Activated naive CD4-positive, alpha-beta T cell treated with anti-CD3 and anti-CD28 coated beads for 36 hours (primary cell): Measurements from ENCODE around the gene IGFALS. TPM values are rescaled to one million over a fixed set of nuclear protein-coding genes. Genes with fewer than 3 reads are reported as not detected.

Experiments
- CTCF ChIA-PET: fragments of 350-600 bp; sonication (Branson Sonifier 250); formaldehyde crosslinking; loops from one replicate; lab custom pipeline; 2021; ENCODE audit warnings: antibody characterized with exemption; lab: Charles Lee
- DNase-seq: peaks from one replicate; pipeline ENCODE4 v3.0.0-alpha.2; 2020
- H3K27ac Mint-ChIP-seq: one replicate; pipeline ENCODE4 v1.8.0; 2021; ENCODE audit warnings: mild to moderate bottlenecking, mixed read lengths
- H3K27me3 Mint-ChIP-seq: one replicate; pipeline ENCODE4 v1.8.0; 2021; ENCODE audit warnings: low read depth, mixed read lengths
- H3K36me3 Mint-ChIP-seq: one replicate; pipeline ENCODE4 v1.8.0; 2021; ENCODE audit warnings: low read depth, mixed read lengths
- H3K4me1 Mint-ChIP-seq: one replicate; pipeline ENCODE4 v1.8.0; 2021; ENCODE audit warnings: low read depth, mixed read lengths
- H3K4me3 Mint-ChIP-seq: one replicate; pipeline ENCODE4 v1.8.0; 2021; ENCODE audit warnings: mild to moderate bottlenecking, moderate library complexity, mixed read lengths
- H3K9me3 Mint-ChIP-seq: one replicate; pipeline ENCODE4 v1.8.0; 2021; ENCODE audit warnings: mixed read lengths
- intact Hi-C: fragments of 100-400 bp; cut with micrococcal nuclease; formaldehyde crosslinking; loops from one replicate; pipeline ENCODE4 v1.15.1; 2023
- total RNA-seq, 2 experiments: library from RNA; stranded (reverse); gene quantifications; one replicate each; pipeline ENCODE4 v1.2.3, GENCODE V29; 2021

Gene IGFALS
- total RNA-seq, 2 experiments from 2014 or later, result not detected

- peaks cover 2% of the 10 kb centered on the region for H3K36me3 Mint-ChIP-seq
- no peak for DNase-seq
Measured at GRCh38 chr16:1746693-1747195, 46.8 kb downstream of the IGFALS start.

DNA sequence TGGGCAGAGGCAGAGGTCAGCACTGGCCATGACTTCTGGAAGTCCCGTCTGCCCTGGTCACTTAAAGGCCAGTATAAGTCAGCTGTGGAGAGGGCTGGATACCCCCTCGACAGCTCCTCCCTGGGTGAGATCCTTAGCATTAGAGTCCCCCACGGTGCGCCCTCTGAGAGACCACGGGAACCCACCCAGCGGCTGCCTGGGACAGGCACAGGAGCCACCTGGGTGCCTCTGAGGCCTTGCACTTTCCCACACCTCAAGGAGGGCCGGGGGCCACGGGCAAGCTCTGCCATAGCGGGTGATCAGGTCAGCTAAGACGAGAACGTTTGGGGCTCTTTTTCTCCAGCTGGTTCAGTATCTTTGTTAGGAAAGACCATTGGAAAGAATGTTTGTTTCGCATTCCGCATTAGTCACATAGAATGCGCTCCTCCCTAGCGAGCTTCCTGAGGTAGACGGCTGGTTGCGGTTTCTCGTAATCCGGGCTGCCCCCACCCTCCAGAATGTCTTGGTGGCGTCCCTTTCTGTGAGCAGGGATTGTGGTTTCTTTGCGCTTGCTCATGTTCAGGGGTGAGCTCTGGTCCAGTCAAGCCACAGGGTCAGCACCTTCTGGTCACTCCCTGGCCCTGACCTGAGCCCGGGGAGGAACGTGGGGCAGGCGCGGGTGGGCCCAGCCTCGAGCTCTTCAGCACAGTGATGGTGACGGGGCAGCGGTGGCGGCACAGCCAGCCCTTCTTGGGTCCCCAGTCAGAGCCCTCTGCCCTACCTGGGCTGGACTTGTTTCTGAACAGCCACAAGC is 47.4 kb downstream of the IGFALS start:
- intact Hi-C loops, result no loop called here
- peaks cover 2% of the 10 kb centered on the region for H3K36me3 Mint-ChIP-seq
- no peak overlapping the region for H3K4me3 Mint-ChIP-seq
- H3K4me1 Mint-ChIP-seq, result no peaks in the 10 kb centered on the region
- no peaks in the 10 kb centered on the region for H3K27me3 Mint-ChIP-seq
- no peak overlapping the region for H3K27ac Mint-ChIP-seq
- no peak for DNase-seq
- CTCF ChIA-PET, result interaction anchor here (0.6 kb wide), 2 partner anchors 15 to 71 kb away, joined by 3 read pairs; no protein-coding TSS in a partner anchor
- no peaks in the 10 kb centered on the region for H3K9me3 Mint-ChIP-seq

More at GRCh38 chr16:1746693-1747195, 46.8 kb downstream of the IGFALS start:
- intact Hi-C loops, result no loop called here
- H3K4me1 Mint-ChIP-seq, result no peaks in the 10 kb centered on the region
- no peak overlapping the region for H3K27ac Mint-ChIP-seq
- CTCF ChIA-PET, result interaction anchor here (0.6 kb wide), 1 partner anchor 71 kb away, joined by 3 read pairs; no protein-coding TSS in a partner anchor
- H3K9me3 Mint-ChIP-seq, result no peaks in the 10 kb centered on the region
- no peak overlapping the region for H3K4me3 Mint-ChIP-seq
- H3K27me3 Mint-ChIP-seq, result no peaks in the 10 kb centered on the region

DNA sequence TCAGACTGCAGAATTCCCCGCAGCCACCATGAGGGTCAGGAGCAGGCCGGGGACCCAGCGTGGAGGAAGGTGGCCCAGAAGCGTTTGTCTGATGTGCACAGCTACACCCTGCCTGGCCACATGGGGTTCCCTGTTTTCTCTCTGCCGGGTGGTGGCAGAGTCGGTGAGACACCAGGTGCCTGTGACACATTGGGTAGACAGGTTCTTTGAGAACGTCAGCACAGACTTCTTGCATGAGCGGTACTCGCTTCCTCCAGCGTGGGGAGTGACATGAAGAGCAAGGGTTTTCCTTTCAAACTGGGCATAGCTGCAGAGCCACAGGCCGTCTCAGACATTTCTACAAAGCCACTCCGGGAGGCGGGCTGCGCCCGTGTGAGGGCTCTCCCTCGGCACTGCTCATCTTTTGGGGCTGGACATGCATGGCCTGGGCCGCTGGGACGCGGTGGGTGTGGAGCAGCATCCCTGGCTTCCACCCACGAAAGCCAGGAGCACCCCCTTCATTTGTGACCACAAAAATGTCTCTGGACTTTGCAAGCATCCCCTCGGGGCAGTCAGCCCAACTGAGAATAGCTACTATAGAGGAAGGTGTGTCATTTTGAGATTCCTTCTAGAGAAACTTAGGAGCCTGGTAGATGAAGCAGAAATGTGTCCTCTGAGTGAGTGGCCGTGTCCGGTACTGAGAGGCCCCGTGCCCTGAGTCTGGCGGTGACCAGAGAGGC is 48.2 kb downstream of the IGFALS start:
- Mint-ChIP-seq H3K4me1 (no peaks in the 10 kb centered on the region), H3K9me3 (no peaks in the 10 kb centered on the region), H3K27ac (no peak overlapping the region), H3K36me3 (peaks cover 2% of the 10 kb centered on the region), H3K27me3 (no peaks in the 10 kb centered on the region), H3K4me3 (no peak overlapping the region)
- no peak for DNase-seq
- CTCF ChIA-PET, result no interaction called here
- intact Hi-C loops, result no loop called here

DNA sequence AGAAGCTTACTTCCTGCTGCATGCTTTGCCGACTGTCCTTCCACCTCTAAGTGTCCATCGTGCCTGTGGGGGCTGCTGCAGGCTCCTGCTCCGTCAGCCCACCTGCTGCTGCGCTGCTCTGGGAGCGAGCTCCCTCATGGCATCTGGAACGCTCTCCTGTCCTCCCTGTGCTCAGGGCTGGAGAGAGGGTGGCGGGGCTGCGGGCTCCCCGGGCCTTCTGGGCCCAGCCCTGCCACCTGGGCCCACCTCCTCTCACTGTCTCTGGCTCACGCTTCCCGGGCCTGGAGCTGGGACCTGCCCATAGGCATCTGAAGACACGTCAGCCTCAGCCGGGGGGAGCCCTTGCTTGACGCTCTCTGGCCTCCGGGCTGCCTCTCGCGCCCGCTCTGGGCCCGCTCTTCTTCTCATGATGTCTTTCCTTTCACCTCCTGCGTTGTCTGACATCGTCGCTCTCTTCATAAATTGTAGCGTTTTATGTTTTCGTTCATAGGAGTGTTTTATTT is 49.1 kb downstream of the IGFALS start:
- Mint-ChIP-seq H3K27me3 (no peaks in the 10 kb centered on the region), H3K4me3 (no peak overlapping the region), H3K4me1 (no peaks in the 10 kb centered on the region), H3K9me3 (no peaks in the 10 kb centered on the region), H3K36me3 (peaks cover 2% of the 10 kb centered on the region), H3K27ac (no peak overlapping the region)
- CTCF ChIA-PET, result no interaction called here
- intact Hi-C loops, result no loop called here
- no peak for DNase-seq

DNA sequence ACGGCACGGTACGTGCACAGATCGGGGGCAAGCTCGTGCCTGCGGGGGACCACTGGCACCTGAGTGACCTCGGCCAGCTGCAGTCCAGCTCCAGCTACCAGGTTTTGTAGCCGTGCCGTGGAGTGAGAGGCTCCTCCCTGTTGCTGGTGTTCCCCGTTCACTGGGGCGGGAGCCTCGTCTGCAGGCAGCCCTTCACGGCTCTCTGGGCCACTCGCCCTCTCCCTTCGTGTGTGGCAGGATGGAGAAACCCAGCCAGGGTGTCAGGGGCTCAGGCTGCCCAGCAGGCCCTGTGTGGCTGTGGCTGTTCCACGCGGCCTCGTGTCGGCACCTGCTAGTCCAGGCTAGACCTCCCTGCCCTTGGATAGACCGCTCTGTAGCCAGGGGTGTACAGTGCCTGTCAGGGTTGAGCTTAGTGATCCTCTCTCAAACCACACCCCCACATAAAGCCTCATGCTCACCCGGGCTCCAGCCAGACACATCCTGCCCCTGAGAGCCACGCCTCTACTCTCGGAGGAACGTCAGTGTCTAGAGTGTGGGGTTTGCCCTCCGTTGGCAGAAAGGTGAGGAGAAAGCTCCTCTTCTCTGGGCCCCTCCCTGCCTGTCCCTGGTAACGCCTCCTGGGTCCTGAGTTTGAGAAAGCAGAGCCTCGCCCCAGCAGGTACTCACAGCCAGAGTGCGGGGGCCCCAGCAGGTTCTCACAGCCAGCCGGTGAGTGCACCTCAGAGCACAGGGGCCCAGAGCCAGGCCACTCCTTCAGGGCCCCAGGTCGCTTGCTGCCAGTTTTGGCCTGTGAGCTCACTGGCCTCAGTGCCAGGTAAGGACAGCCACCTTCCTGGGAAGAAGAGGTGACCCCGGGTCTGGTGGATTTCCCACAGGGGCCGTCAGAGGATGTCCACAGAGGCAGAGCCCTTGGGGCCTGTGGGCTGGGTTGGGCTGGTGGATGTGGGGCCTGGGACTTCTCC is 49.8 kb downstream of the IGFALS start:
- Mint-ChIP-seq H3K27me3 (no peaks in the 10 kb centered on the region), H3K4me3 (no peak overlapping the region), H3K4me1 (no peaks in the 10 kb centered on the region), H3K36me3 (peaks cover 2% of the 10 kb centered on the region), H3K27ac (no peak overlapping the region), H3K9me3 (no peaks in the 10 kb centered on the region)
- CTCF ChIA-PET, result no interaction called here
- DNase-seq, result no peak
- intact Hi-C loops, result no loop called here

GRCh38 chr16:1741553-1742165 is 51.8 kb downstream of the IGFALS start:
- Mint-ChIP-seq H3K27ac (no peak overlapping the region), H3K36me3 (peaks cover 2% of the 10 kb centered on the region), H3K9me3 (no peaks in the 10 kb centered on the region), H3K4me3 (no peak overlapping the region), H3K4me1 (no peaks in the 10 kb centered on the region), H3K27me3 (no peaks in the 10 kb centered on the region)
- intact Hi-C loops, result no loop called here
- CTCF ChIA-PET, result interaction anchor here (0.8 kb wide), 1 partner anchor 9 kb away, joined by 4 read pairs; no protein-coding TSS in a partner anchor
- DNase-seq, result no peak

DNA sequence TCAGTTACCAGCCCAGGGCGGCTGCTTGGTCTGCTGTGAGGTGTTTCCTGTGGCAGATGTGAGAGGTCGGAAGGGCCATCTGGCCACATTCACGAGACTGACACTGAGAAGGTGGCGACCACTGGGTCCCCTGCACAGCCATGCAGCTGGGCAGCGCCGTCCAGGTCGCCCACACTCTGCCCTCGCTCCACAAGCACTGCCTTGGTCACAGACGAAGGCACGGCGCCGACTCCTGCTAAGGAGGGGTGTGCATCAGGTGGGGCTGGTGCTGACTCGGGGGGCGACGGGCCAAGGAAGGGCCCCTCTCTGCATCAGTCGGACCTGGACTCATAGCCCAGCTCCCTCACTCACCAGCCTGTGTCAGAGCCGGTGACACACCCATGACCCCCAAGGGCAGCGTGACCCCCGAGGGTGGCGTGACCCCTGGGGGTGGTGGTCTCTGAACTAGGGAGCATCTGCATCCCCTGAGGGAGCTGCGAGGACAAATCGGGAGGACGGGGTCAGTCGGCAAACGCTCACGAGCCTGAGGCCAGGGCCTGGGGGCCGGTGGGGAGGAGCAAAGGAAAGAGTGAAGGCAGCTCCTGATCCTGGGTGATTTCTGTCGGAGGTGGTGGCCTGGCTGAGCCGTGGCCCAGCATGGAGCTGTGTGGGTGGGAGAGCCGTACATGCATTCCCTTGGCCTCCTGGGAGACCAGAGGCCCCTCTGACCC is 52.6 kb downstream of the IGFALS start:
- no peak for DNase-seq
- CTCF ChIA-PET, result interaction anchor here (0.8 kb wide), 1 partner anchor 8 kb away, joined by 4 read pairs; no protein-coding TSS in a partner anchor
- Mint-ChIP-seq H3K36me3 (peaks cover 2% of the 10 kb centered on the region), H3K9me3 (no peaks in the 10 kb centered on the region), H3K4me3 (no peak overlapping the region), H3K27me3 (no peaks in the 10 kb centered on the region), H3K4me1 (no peaks in the 10 kb centered on the region), H3K27ac (no peak overlapping the region)
- intact Hi-C loops, result no loop called here

Other genes starting within 250 kb of the IGFALS start
- 10 to 100 TPM; 10.6 to 14.3 TPM for gene IFT140, start 181.6 kb downstream of the IGFALS start, total RNA-seq
- gene CRAMP1, start 181.3 kb downstream of the IGFALS start, total RNA-seq, result 10 to 100 TPM; 11.3 to 15.7 TPM
- gene JPT2, start 115.4 kb downstream of the IGFALS start, total RNA-seq, result 10 to 100 TPM; 54.0 to 69.4 TPM
- gene MAPK8IP3, start 87.5 kb downstream of the IGFALS start, total RNA-seq, result 10 to 100 TPM; 46.5 to 50.7 TPM
- 10 to 100 TPM; 39.4 to 44.1 TPM for gene NME3, start 22.2 kb downstream of the IGFALS start, total RNA-seq
- gene EME2, start 20.9 kb downstream of the IGFALS start, total RNA-seq, result 1 to 10 TPM; 7.7 to 7.8 TPM
- gene MRPS34, start 20.6 kb downstream of the IGFALS start, total RNA-seq, result 100 to 1,000 TPM; 122 to 138 TPM
- gene SPSB3, start 11.1 kb downstream of the IGFALS start, total RNA-seq, result 10 to 100 TPM; 14.0 to 17.0 TPM
- 10 to 100 TPM; 37.9 to 42.4 TPM for gene NUBP2, start 10.7 kb downstream of the IGFALS start, total RNA-seq
- gene HAGH, start 33.1 kb upstream of the IGFALS start, total RNA-seq, result 10 to 100 TPM; 29.9 to 30.1 TPM
- gene FAHD1, start 33.5 kb upstream of the IGFALS start, total RNA-seq, result 1 to 10 TPM; 6.0 to 7.3 TPM
- under 1 TPM; 0.52 to 0.76 TPM for gene MEIOB, start 78.5 kb upstream of the IGFALS start, total RNA-seq
- not detected for gene HS3ST6, start 124.7 kb upstream of the IGFALS start, total RNA-seq
- 10 to 100 TPM in 1 of 2 experiments, 1 to 10 TPM in 1; 8.5 to 11.0 TPM for gene MSRB1, start 149.5 kb upstream of the IGFALS start, total RNA-seq
- gene RPL3L, start 161.0 kb upstream of the IGFALS start, total RNA-seq, result not detected
- 100 to 1,000 TPM; 111 TPM for gene NDUFB10, start 165.8 kb upstream of the IGFALS start, total RNA-seq
- gene RPS2, start 171.1 kb upstream of the IGFALS start, total RNA-seq, result 1,000 to 10,000 TPM; 7,042 to 7,057 TPM
- gene RNF151, start 173.2 kb upstream of the IGFALS start, total RNA-seq, result not detected
- gene TBL3, start 178.3 kb upstream of the IGFALS start, total RNA-seq, result 10 to 100 TPM; 36.5 to 38.0 TPM
- gene NOXO1, start 187.8 kb upstream of the IGFALS start, total RNA-seq, result not detected
- gene GFER, start 190.5 kb upstream of the IGFALS start, total RNA-seq, result 10 to 100 TPM; 29.8 to 30.1 TPM
- 1 to 10 TPM; 5.7 to 7.2 TPM for gene SYNGR3, start 196.3 kb upstream of the IGFALS start, total RNA-seq
- gene ZNF598, start 216.1 kb upstream of the IGFALS start, total RNA-seq, result 10 to 100 TPM; 88.8 to 93.5 TPM
- gene NPW, start 226.1 kb upstream of the IGFALS start, total RNA-seq, result 1 to 10 TPM; 1.3 to 1.9 TPM
- gene NHERF2, start 233.2 kb upstream of the IGFALS start, total RNA-seq, result 1 to 10 TPM; 1.5 to 2.1 TPM